Measurements from ENCODE around the gene OTOGL.

DNA sequence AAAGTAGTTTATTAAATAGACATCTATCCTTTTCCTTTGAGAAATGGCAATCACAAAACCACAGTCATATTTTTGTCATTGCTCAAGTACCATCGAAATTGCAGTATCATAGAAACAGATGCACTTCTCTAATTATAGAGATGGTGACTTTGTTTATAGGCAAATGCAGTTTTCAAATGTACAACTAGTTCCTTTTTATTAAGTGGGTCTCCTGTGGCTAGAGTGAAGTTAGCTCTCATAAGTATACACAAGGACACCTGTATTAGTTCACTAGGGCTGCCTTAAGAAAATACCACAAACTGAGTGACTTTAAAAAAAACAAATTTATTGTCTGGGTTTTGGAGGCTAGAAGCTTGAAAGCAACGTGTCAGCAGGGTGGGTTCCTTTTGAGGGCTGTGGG, 62.8 kb downstream of the OTOGL start:
- TF ChIP-seq, protein P1, sequence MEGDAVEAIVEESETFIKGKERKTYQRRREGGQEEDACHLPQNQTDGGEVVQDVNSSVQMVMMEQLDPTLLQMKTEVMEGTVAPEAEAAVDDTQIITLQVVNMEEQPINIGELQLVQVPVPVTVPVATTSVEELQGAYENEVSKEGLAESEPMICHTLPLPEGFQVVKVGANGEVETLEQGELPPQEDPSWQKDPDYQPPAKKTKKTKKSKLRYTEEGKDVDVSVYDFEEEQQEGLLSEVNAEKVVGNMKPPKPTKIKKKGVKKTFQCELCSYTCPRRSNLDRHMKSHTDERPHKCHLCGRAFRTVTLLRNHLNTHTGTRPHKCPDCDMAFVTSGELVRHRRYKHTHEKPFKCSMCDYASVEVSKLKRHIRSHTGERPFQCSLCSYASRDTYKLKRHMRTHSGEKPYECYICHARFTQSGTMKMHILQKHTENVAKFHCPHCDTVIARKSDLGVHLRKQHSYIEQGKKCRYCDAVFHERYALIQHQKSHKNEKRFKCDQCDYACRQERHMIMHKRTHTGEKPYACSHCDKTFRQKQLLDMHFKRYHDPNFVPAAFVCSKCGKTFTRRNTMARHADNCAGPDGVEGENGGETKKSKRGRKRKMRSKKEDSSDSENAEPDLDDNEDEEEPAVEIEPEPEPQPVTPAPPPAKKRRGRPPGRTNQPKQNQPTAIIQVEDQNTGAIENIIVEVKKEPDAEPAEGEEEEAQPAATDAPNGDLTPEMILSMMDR (IDR thresholded peaks at IDR 0.05) = no peak
- TF ChIP-seq POLR2AphosphoS5 (IDR thresholded peaks at IDR 0.05) (no peak), POLR2A (IDR thresholded peaks at IDR 0.05) (no peak)

Measured in suprapubic skin (tissue), 4 donors.